HG02798 (cell line): Measurements from ENCODE around the gene PPIP5K2.
"Not testable (repeated sequence)": the region's sequence is repeated elsewhere in the genome, so short reads cannot be mapped to it uniquely, and the experiment has no call there.

Source experiments
- ATAC-seq: cut with Tn5 transposase; IDR thresholded peaks from one replicate; pipeline ENCODE4 v1.9.1; 2021; ENCODE audit warnings: mild to moderate bottlenecking; ENCODE audit not compliant: unreplicated experiment, poor library complexity

PPIP5K2 gene

DNA sequence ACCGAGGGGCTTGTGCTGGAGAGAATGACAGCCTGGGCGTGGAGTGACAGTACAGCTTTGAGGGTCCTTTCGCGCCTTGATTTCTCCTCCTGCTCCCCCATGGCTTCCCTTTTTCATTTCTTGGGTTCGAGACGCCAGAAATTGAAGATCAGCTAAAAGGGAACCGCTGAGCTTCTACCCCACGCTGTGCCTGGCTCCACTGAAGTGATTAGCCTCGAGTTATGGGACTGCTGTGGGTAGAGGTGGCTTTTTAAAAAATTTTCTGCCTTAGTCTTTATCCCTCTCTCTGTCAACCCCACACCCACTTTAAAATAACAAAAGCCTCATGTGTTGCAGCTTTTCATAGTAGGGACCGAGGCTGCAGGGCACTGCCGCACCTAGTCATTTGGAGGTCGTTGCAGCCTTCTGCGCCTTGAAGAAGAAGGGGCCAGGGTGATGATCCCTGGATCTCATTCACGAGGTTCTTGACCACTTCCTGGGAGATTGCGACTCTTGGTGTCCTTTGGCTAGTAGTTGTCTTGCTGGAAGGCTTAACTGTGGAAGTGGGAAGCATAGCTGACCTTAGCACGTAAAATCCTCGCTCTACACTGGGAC lies 603 bp downstream of the PPIP5K2 start:
- ATAC-seq: no peak

DNA sequence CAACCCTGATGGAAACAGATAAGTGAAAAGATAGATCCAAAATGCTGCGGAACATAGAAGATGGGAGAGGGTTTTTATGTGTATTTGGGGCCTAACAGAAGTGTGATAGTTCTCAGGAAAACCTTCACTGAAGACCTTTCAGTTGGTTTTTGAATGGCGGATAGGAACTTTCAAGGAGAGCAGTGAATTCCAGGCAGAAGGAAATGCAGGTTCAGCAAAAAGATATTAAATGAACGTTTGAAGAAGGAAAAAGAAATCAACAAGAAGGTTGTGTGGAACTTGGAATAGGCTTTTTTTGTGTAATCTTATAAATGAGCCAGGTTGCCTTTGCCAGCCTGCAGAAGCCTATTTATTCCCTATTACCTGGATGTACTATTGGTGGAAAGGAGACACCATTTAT lies 2.1 kb downstream of the PPIP5K2 start:
- no peak for ATAC-seq

DNA sequence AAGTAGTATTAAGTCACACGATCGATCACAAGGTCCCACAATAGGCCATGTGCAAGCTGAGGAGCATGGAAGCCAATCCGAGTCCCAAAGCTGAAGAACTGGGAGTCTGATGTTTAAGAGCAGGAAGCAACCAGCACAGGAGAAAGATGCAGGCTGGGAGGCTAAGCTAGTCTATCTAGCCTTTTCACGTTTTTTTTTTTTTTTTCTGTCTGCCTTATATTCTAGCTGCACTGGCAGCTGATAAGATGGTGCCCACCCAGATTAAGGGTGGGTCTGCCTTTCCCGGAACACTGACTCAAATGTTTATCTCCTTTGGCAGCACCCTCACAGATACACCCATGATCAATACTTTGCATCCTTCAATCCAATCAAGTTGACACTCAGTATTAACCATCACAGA lies 6.5 kb downstream of the PPIP5K2 start:
- no peak for ATAC-seq

DNA sequence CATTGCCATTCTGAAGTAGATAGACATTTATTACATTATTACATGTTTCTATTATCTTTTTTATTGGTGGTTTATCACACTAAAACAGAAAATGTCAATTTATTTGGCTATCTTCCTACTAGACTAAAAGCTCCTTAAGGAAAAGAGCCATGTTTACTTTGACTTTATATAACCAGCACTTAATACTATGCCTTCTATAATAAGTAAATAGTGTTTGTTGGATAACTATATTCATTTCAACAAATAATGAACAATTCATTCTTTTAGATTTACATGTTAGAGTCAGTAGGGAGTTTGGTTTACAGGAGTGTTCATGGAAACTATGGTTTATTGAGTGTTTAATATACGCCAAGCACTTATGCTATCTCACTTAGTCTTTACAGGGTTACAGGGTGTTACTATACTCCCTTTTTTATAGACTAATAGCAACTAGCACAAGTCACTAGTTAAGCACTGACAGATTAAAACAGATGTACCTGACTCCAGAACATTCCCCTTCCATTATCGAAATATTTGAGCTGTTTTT lies 7.3 kb downstream of the PPIP5K2 start:
- ATAC-seq: no peak

DNA sequence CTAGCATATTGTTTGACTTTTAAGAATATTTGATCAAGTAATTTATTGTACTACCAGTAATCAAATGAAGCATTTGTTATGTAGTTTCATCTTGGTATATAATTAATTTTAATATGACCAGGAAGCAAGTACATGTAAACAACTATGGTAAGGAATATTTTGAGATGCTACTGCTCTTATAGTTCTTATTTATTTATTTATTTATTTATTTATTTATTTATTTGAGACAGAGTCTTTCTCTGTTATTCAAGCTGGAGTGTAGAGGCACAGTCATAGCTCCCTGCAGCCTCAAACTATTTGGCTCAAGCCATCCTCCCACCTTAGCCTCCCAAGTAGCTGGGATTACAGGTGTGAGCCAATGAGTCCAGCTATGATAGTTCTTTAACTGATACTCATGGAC lies 8.1 kb downstream of the PPIP5K2 start:
- ATAC-seq: no peak

DNA sequence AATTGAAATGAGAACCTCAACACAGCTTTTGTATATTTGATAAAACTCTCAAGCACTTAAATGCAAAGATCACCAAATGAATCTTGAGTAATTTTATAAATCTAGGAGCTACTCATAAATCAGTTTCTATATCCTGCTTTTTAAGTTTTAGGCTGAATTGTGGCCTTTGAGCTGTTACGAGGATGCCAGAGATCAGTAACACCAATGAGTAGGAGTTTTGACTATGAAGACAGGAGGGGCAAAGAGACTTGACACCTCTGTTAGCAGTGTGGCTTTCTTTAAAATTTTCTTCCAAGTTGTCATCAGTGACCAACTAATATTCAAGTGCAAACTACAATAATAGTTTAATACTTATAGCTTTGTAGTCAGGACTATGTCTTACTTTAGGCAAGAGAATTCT lies 12.6 kb downstream of the PPIP5K2 start:
- no peak for ATAC-seq

DNA sequence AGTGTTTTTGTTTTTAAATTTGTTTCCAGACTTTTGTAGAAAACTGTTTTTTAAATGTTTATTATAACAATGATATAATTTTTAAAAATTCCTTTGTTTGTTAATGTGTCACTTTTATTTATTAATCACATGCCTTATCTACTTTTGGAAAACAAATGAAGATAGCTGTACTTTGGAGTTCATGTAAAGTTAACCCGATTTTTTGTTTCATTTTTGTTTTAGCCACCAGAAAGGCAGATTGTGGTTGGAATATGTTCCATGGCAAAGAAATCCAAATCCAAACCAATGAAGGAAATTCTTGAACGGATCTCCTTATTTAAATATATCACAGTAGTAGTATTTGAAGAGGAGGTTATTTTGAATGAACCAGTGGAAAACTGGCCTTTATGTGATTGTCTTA lies 13.1 kb downstream of the PPIP5K2 start:
- no peak for ATAC-seq

DNA sequence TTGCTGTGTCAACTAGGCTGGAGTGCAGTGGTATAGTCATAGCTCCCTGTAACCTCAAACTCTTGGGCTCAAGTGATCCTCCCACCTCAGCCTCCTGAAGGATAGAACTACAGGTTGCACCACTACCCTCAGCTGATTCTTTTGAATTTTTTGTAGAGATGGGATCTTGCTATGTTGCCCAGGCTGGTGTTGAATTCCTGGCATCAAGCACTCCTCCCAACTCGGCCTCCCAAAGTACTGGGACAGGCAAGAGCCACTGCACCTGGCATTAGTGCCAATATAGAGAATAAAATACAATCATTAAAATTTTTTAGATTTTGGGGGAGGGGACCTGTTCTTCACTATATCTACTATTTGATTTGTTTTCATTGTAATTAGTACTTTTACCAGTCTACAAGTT lies 15.4 kb downstream of the PPIP5K2 start:
- ATAC-seq: no peak

DNA sequence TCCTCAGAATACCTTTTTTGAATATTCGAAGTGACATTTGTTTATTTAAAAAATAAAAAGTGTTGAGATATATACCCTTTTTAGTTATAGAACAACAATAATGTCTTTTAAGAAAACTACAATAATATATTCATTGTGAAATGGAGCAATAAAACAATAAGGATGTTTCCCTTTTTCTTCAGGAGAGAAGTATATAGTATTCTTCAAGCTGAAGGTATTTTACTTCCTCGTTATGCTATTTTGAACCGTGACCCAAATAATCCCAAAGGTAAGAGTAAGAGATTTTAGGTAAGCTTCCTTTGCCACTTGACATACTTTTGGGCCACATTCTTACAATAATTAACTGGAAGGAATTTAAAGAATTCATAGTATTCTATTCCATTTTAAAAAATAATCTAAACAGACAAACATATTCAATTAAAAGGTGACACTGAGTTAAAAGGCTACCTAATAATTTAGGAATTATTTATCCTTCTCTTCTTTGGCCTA lies 18.1 kb downstream of the PPIP5K2 start:
- no peak for ATAC-seq

DNA sequence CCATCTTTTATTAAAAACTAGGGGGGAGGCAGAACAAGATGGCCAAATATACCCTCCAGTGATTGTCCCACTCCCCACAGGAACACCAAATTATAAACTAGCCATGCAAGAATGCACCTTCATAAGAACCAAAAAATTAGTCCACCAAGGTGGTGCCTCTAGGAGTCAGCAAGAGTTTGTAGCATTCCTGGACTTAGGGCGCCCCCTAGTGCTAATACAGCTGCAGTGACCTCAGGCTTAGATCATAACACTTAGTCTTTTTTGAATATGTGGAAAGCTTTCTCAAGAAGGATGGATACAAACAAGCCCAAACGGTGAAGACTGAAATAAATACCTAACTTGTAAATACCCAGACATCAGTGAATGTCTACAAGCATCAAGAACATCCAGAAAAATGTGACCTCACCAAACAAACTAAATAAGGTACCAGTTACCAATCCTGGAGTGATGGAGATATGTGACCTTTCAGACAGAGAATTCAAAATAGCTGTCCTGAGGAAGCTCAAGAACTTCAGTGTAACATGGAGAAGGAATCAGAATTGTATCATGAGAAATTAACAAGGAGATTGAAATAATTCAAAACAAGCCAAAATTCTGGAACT lies 19.3 kb downstream of the PPIP5K2 start:
- peak; percentile 98 for ATAC-seq

DNA sequence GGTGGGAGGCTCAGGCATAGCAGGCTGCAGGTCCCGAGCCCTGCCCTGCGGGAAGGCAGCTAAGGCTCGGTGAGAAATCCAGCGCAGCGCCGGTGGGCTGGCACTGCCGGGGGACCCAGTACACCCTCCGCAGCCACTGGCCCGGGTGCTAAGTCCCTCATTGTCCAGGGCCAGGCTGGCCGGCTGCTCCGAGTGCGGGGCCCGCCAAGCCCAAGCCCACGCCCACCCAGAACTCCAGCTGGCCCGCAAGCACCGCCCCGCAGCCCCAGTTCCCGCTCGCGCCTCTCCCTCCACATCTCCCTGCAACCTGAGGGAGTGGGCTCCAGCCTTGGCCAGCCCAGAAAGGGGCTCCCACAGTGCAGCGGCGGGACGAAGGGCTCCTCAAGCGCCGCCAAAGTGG lies 22.0 kb downstream of the PPIP5K2 start:
- ATAC-seq: not testable (repeated sequence)

DNA sequence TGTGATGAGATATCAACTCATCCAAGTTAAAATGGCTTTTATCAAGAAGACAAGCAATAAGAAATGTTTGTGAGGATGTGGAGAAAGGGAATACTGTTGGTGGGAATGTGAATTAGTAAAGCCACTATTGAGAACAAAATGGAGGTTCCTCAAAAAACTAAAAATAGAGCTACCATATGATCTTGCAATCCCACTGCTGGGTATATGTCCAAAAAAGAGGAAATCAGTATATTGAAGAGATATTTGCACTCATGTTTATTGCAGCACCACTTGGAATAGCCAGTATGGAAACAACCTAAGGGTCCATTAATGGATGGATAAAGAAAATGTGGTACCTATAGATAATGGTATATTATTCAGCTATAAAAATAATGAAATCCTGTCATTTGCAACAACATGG lies 25.1 kb downstream of the PPIP5K2 start:
- no peak for ATAC-seq

DNA sequence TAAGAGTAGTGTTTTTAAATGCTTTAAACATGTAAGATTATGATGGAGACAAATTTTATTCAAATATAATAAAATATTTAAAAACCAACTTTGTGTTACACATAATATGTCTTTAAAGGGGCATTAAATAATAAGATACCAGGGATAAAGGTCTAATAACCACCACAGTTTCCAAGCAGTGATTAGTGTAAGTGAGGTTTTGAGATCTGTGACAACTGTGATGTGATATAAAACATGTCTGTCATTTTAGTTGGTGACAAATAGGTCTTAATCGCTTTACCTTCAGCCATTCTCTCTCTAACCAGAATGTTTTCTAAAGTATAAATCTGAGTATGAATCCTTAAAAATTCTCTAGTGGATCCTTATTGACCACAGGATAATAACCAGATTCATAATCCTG lies 28.1 kb downstream of the PPIP5K2 start:
- no peak for ATAC-seq

DNA sequence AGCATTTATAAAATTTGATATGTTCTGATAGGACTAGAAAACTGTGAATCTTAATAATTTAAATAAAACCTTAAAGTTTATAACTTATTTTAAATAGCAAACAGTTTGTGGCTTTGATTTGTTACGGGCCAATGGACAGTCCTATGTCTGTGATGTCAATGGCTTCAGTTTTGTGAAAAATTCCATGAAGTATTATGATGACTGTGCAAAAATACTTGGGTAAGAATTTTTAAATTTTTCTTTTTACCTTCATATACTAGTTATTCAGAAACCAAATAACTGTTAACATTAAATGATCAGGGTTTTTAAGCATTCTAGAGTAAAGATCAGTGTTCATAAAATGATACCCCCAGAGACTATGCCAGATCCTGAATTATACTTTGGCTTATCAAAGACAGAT lies 31.1 kb downstream of the PPIP5K2 start:
- ATAC-seq: no peak

DNA sequence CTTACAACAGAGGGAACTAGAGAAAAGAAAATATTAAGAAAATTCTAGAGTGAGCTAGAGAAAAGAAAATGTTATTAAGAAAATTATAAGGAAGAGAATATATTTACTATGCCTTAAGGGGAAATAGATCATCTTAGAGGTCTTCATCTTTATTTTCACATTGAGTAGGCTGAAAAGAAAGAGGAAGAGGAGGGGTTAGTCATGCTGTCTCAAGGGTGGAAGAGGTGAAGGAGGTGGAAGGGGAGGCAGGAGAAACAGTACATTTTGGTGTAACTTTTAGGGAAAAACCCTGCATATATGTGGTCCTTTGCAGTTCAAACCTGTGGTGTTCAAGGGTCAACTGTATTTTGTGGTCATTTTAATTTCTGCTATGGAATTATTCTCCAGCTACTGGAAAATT lies 46.6 kb downstream of the PPIP5K2 start:
- ATAC-seq: no peak

DNA sequence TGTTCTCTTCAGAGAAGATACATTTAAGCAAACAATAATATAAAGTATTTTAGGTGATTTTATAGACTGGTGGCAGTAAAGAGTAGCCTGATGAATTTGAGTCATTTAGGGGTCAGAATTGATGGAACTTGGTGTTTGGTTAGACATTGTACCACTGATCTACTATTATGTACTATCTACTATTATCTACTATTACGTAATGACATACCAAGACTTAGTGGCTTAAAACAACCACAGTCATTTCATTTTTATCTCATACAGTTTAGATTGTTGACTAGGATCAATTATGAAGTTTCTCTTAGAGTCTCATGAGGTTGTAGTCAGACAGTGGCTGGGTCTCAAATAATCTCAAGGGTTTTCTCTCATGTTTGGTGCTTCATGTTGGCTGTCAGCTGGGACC lies 54.0 kb downstream of the PPIP5K2 start:
- ATAC-seq: no peak

DNA sequence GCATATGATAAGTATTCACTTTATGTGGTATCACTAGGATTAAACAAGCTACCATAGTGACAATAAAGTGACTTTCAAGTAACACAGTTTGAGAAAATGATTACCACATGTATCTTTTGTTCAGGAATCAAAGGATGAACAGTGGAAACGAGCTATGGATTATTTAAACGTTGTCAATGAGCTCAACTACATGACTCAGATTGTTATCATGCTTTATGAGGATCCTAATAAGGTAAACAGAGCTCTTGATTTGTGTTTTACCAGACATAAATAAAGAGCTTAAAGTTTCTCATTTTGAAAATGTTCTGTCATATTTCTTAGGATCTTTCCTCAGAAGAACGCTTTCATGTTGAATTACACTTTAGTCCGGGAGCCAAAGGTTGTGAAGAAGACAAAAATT lies 57.4 kb downstream of the PPIP5K2 start:
- no peak for ATAC-seq

DNA sequence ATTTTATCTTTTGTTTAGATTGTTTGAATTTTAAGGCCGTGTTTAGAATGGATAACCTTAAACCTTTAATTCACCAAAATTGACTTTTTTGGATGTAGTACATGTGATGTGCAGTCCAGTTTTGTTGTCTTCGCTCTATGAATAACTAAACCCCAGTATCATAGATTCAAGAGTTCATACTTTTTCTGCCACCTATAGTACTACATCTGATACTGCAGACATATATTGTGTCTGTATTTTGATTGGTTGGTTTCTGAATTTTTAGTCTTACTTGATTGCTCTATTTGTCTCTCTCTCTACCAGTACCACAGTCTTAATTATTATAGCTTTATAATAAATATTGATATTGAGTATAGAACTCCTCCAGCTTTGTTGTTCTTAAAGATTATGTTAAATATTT lies 58.1 kb downstream of the PPIP5K2 start:
- ATAC-seq: no peak

DNA sequence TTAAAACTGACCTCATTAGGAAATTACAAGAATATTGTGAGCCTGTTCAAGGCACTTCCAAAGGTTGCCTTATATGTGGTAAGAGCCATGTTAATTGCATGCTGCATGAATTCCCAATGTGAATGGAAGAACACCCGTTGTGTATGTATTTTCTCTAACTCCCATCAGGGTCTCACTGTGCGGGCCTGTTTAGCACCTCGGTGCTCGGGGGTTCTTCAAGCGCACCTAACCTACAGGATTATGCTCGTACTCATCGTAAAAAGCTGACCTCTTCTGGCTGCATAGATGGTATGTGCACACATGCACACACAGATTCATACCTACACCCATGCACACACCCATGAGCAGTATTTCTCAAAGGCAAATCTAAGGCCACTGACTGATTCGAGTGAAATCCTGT lies 66.1 kb downstream of the PPIP5K2 start:
- no peak for ATAC-seq

DNA sequence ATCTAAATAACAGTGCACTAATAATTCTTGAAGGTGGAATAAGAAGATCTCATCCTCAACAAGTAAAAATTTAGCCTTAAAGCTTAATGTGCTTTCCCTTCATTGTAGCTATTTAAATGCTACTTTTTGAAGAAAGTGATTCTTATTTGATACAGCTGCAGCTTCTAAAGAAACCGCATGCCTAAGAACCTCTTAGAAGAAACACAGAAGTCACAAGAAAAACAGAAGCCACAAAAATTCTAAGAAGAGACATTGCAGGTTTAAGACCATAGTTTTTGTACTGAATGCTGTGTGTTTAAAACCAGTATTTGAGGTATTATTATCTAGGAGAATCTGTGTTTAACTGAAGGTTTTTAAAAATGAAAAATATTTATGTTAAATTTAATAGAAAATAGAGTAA lies 68.3 kb downstream of the PPIP5K2 start:
- no peak for ATAC-seq

DNA sequence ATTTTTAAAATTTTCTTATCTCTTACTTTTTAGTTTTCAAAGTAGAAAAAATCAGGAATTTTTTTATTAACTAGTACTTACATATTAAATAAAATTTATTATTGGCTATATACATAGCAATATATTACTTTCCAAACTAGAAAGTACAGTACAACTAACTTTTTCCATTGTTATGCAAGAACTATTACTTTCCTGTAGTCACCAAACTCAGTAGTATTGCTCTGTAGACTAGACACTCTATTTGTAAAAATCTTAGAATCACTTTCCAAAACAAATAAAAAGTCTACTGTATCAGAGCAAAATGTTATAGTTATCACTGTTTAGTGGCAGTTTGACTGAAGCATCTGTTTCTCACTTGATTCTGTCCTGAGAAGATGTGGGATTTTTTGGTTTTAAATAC lies 83.1 kb downstream of the PPIP5K2 start:
- no peak for ATAC-seq

DNA sequence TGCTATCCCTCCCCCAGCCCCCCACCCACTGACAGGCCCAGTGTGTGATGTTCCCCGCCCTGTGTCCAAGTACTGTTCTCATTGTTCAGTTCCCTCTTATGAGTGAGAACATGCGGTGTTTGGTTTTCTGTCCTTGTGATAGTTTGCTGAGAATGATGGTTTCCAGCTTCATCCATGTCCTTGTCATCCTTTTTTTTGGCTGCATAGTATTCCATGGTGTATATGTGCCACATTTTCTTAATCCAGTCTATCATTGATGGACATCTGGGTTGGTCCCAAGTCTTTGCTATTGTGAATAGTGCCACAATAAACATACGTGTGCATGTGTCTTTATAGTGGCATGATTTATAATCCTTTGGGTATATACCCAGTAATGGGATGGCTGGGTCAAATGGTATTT lies 84.9 kb downstream of the PPIP5K2 start:
- ATAC-seq: not testable (repeated sequence)
